Uterus (tissue), 4 donors: ENCODE measurements around the gene GLRX. TPM values are rescaled to one million over a fixed set of nuclear protein-coding genes. Genes with fewer than 3 reads are reported as not detected.
"Not testable (repeated sequence)": the region's sequence is repeated elsewhere in the genome, so short reads cannot be mapped to it uniquely, and the experiment has no call there.

ENCODE experiments used
- DNase-seq, 2 donors: peaks; one replicate each; pipeline ENCODE4 v3.0.0-alpha.2; 2019 to 2020
- H3K27ac ChIP-seq, 2 donors: fragments of 200-600 bp; sonication (generic); 1 replicate in 1 of 2; 2 replicates in 1 of 2; pipeline ENCODE4 v1.5.1; 2016 to 2018
- H3K27me3 ChIP-seq, 2 donors: fragments of 200-600 bp; sonication (generic); one replicate each; pipeline ENCODE4 v1.5.1; 2018 to 2019; ENCODE audit warnings: control low read depth in 1 of 2
- H3K36me3 ChIP-seq, 2 donors: fragments of 200-600 bp; sonication (generic); one replicate each; pipeline ENCODE4 v1.5.1; 2019; ENCODE audit warnings: control low read depth in 1 of 2
- H3K4me1 ChIP-seq, 2 donors: fragments of 200-600 bp; sonication (generic); one replicate each; pipeline ENCODE4 v1.5.1; 2018 to 2019; ENCODE audit warnings: control low read depth in 1 of 2
- H3K4me3 ChIP-seq, 2 donors: fragments of 200-600 bp; sonication (generic); 1 replicate in 1 of 2; 2 replicates in 1 of 2; pipeline ENCODE4 v1.5.1; 2018 to 2019; ENCODE audit warnings: mild to moderate bottlenecking in 1 of 2
- H3K9me3 ChIP-seq, 2 donors: fragments of 200-600 bp; sonication (generic); one replicate each; pipeline ENCODE4 v1.5.1; 2019; ENCODE audit warnings: control low read depth in 1 of 2
- POLR2A ChIP-seq, 2 donors: fragments of 450-650 bp; IDR thresholded peaks; one replicate each; pipeline ENCODE4 v1.6.1; 2016; ENCODE audit warnings: antibody characterized with exemption in 2 of 2, mild to moderate bottlenecking in 1 of 2, moderate library complexity in 1 of 2
- intact Hi-C: fragments of 100-400 bp; cut with DNase I; formaldehyde crosslinking; loops from one replicate; pipeline ENCODE4 v1.15.1; 2023; ENCODE audit warnings: low total_unique reads
- total RNA-seq, 4 donors: library from RNA; depleted of rRNA in 3 of 4; stranded (reverse); fragments of >200 nt in 3 of 4; gene quantifications; one replicate each; pipeline versions ENCODE4 v1.1.0 to v1.2.4, GENCODE V29; 2014 to 2023
- TF ChIP-seq, protein P1 (sequence below), 4 experiments: fragments of 200-600 bp in 2 of 4; fragments of 450-650 bp in 2 of 4; sonication (generic) in 2 of 4; IDR thresholded peaks; one replicate each; pipeline ENCODE4 v1.5.1; 2016 to 2019; ENCODE audit warnings: antibody characterized with exemption in 4 of 4, mild to moderate bottlenecking in 2 of 4, moderate library complexity in 1 of 4
- donor health status: DM: yes; HTN: yes; CAD: no.

Gene GLRX
- total RNA-seq, 4 donors from 2014 or later: 13.0 to 98.8 (median 15.5) TPM

DNA sequence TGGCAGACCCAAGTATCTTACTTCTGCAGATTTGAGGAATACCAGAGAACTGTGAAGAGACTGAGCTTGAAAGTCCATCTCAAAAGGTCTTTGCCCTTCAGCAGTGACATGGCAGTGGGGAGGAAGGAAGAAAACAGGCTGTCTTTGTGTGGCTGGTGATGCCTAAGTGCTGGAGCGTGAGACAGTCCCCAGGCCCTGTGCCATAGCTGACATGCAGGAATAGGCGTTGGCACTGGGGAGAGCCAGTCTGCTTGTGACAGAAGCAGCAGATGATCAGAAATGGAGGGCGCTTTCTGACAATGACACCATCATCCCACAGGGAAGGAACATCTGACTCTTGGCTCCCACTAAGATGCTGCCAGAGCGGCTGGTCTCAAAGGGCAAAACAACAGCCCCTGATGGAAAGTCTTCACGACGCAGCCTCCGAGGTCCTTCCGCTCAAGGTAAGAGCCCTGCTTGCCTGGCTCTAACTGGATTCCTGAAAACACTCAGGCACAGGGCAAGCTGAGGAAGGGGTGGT is 15.5 kb upstream of the GLRX start:
- TF ChIP-seq, protein P1, sequence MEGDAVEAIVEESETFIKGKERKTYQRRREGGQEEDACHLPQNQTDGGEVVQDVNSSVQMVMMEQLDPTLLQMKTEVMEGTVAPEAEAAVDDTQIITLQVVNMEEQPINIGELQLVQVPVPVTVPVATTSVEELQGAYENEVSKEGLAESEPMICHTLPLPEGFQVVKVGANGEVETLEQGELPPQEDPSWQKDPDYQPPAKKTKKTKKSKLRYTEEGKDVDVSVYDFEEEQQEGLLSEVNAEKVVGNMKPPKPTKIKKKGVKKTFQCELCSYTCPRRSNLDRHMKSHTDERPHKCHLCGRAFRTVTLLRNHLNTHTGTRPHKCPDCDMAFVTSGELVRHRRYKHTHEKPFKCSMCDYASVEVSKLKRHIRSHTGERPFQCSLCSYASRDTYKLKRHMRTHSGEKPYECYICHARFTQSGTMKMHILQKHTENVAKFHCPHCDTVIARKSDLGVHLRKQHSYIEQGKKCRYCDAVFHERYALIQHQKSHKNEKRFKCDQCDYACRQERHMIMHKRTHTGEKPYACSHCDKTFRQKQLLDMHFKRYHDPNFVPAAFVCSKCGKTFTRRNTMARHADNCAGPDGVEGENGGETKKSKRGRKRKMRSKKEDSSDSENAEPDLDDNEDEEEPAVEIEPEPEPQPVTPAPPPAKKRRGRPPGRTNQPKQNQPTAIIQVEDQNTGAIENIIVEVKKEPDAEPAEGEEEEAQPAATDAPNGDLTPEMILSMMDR (IDR thresholded peaks at IDR 0.05): no peak
- TF ChIP-seq POLR2A (IDR thresholded peaks at IDR 0.05): no peak
- DNase-seq: no peak
- Histone ChIP-seq H3K27ac (no peak overlapping the region), H3K4me1 (no peaks in the 10 kb centered on the region), H3K9me3 (no peaks in the 10 kb centered on the region), H3K27me3 (no peaks in the 10 kb centered on the region), H3K36me3 (no peaks in the 10 kb centered on the region), H3K4me3 (no peak overlapping the region)
- intact Hi-C loops: no loop called here

DNA sequence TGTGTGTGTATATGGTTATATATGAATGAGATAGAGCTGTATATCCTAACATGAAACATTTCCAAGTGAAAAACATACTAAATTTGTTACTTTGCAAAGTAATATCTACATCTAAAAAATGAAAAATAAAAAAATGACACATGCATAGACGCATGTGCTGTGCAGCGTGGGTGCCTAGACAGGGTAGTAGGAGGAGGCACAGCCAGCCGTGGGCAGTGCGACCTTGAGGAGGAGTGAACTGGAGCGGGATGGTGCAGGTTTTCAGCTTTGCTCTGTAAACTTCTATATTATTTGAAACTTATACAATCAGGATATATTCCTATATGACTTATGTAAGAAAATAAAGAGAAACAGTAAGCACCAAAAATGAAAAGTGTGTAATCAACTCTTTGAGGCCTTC is 15.0 kb upstream of the GLRX start:
- H3K36me3 ChIP-seq: no peaks in the 10 kb centered on the region
- no peaks in the 10 kb centered on the region for H3K4me1 ChIP-seq
- H3K4me3 ChIP-seq: no peak overlapping the region
- TF ChIP-seq, protein P1 (IDR thresholded peaks at IDR 0.05): no peak
- TF ChIP-seq POLR2A (IDR thresholded peaks at IDR 0.05): no peak
- H3K27me3 ChIP-seq: no peaks in the 10 kb centered on the region
- no peaks in the 10 kb centered on the region for H3K9me3 ChIP-seq
- H3K27ac ChIP-seq: no peak overlapping the region
- intact Hi-C loops: no loop called here
- DNase-seq: no peak

DNA sequence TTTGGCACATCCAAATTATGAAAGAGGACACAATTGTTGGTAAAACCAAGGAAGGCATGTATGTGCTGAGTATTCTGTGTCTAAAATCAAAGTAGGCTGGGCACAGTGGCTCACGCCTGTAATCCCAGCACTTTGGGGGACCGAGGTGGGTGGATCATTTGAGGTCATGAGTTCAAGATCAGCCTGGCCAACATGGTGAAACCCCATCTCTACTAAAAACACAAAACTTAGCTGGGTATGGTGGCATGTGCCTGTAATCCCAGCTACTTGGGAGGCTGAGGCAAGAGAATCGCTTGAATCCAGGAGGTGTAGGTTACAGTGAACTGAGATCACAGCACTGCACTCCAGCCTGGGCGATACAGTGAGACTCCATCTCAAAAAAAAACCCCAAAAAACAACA is 14.4 kb upstream of the GLRX start:
- DNase-seq, H3K9me3 ChIP-seq, H3K27ac ChIP-seq, H3K4me3 ChIP-seq, intact Hi-C loops, H3K4me1 ChIP-seq, H3K36me3 ChIP-seq, H3K27me3 ChIP-seq: not testable (repeated sequence)

DNA sequence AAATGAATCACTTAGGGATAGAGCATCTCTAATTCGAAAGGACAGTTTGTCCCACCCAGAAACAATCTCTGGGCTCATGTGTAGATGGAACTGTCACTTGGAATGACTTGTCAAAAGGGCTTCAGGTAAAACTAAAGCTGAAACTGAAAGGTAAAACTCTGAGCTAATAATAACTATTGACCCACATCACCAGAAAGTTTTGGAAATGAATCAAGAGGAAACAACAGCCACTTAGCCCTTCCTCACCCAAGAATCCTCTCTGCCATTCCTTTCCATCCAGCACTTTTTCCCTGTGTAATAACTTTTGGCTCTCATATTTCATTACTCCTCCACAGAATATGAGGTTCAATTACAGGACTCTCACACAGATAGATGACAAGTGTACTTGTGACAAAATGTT is 14.0 kb upstream of the GLRX start:
- H3K27me3 ChIP-seq: no peaks in the 10 kb centered on the region
- intact Hi-C loops: no loop called here
- TF ChIP-seq, protein P1 (IDR thresholded peaks at IDR 0.05): no peak
- no peak for TF ChIP-seq POLR2A (IDR thresholded peaks at IDR 0.05)
- H3K27ac ChIP-seq: no peak overlapping the region
- no peaks in the 10 kb centered on the region for H3K36me3 ChIP-seq
- no peak overlapping the region for H3K4me3 ChIP-seq
- H3K9me3 ChIP-seq: no peaks in the 10 kb centered on the region
- H3K4me1 ChIP-seq: no peaks in the 10 kb centered on the region
- DNase-seq: no peak

DNA sequence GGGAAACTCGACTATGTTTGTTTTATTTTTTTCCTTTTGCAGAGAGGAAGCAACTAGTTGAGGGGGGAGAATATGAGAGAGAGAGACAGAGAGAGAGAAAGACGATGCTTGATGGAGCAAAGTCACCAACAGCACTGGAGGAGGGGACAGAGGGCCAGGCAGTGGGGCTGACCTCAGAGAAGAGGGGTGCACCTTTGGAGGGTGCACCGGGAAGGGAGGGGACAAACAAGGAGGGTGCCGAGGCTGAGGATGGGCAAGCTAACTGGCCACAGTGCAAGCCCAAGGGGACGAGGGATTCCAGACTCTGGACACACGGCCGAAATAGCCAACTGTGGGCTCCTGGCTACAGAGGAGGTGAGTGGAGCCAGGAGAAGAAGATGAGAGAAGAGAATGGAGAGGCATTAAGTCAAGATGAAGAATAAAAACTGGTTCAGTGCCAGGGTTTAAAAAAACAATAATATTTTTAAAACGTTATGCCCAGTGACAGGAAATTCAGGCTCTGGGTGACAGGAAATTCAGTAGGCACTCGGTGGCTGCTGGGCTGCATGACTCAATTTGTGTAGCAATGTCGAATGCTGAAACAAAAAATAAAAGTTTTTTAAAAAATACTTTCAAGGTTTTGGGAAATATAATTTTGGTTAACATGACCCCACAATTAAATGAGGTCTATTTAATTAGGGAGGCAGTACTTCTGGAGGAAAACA is 13.3 kb upstream of the GLRX start:
- H3K4me3 ChIP-seq: no peak overlapping the region
- H3K36me3 ChIP-seq: no peaks in the 10 kb centered on the region
- H3K27me3 ChIP-seq: no peaks in the 10 kb centered on the region
- intact Hi-C loops: no loop called here
- peak overlapping the region; percentile 51 to 76 for H3K27ac ChIP-seq
- no peak for DNase-seq
- no peaks in the 10 kb centered on the region for H3K4me1 ChIP-seq
- TF ChIP-seq, protein P1 (IDR thresholded peaks at IDR 0.05): no peak
- TF ChIP-seq POLR2A (IDR thresholded peaks at IDR 0.05): no peak
- H3K9me3 ChIP-seq: no peaks in the 10 kb centered on the region
